Eye (tissue), 1 donor: ENCODE measurements around the gene ACOT11.
"Not testable (repeated sequence)": the region's sequence is repeated elsewhere in the genome, so short reads cannot be mapped to it uniquely, and the experiment has no call there.

Experiments
- DNase-seq: peaks from one replicate; pipeline ENCODE4 v3.0.0-alpha.2; 2015

The ACOT11 gene

DNA sequence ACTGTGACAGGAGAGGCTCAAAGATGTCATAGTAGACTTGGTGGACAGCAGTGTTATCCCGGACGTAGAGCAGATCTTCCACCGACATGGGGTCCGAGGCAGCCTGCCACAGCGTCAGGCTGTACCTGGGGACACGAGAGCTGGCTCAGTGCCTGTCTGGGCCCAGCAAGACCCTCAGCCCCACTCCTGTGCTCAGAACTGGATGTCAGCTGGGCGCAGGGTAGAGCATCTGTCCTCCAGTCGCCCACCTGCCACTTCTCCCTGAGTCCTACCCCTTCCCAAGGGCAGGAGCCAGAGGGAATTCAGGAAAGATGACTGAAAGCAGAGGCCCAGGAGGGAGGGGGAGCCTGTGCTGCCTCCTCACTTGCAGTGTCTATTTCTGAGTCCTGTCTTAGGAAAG is 63.6 kb downstream of the ACOT11 start:
- no peak for DNase-seq

DNA sequence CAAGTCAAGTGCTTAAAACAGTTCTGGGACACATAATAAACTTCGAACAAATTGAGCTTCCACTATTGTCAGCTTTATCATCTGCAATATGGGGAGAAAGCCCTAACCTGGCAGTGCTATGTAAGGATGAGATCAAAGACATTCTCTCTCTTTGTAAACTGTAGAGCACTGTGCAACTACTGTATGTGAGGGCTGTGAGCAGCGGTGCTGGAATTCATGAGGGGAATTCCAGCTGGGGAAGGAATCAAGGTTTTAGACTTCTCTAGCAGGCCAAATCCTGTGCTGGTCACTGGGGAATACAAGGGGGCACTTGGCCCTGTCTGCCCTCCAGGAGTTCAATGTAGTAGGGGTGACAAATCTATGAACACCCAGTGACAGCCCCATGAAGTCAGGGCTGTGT is 66.0 kb downstream of the ACOT11 start:
- DNase-seq: no peak

DNA sequence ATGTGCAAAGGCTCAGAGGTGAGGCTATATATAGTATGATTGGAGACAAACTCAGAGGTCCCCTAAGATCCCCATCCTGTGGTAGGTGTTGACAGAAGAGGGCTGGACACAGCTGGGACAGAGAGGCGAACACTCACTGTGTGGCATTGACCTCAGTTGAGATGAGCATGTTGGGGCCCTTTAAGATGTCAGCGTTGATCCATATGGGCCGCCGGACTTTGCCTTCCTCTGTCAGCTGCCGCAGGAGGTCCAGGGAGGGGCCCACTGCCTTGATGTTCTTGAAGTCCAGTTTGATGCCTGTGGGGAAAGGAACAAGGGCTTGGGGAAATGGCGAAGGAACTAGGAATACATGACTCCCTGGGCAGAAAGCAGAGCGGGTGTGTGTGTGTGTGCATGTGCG is 66.5 kb downstream of the ACOT11 start:
- DNase-seq: no peak

DNA sequence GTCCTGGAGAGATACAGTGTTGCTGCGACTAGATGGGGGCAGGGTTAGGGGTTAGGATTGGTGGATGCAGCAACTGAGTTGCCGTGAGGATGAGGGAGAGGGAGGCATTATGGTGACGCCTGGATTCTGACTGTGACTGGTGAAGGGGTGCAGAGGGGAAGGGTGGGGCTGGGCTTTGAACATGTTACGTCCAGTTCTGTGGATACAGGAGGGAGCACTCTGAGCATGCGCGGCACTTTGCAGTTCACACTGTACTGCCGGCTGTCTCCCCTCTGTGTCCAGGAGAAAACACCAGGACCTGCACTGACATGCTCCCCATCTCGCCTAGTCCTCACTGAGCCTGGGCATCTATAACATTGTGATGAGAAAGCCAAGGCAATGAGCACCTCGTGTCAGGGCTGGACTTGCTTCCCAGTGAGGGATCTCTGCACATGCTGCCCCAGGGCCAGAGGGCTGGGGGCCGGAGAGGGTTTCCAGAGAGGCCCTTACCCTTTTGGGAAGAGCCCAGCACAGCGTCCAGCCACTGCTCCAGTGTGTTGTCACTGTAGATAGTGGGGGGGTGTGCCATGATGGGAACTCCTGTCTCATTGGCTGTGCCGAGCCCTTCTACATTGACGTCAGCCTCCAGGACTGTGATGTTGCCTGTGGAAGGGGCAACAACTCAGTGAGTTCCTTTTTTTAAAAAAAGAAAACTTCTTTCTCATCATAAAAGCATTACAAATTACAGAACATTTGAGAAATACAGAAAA is 67.7 kb downstream of the ACOT11 start:
- no peak for DNase-seq

DNA sequence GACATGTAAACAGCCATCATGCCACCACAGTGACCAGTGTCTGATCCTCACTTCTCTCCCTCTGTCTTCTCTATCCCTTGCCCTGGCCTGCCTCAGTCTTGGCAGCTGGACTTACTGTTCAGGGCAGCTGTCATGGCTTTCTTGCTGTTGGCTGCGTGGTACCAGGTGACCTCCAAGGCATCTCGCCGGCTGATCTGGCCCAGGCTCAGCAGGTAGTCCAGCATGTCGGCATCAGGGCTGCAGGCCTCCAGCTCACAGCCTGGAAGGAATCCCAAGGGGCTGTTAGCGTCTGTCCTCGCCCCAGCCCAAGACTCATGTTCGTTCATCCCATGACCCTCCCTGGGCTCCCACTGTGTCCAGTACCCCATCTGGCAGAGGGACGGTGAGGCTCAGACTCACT is 71.7 kb downstream of the ACOT11 start:
- peak; percentile 64 for DNase-seq

DNA sequence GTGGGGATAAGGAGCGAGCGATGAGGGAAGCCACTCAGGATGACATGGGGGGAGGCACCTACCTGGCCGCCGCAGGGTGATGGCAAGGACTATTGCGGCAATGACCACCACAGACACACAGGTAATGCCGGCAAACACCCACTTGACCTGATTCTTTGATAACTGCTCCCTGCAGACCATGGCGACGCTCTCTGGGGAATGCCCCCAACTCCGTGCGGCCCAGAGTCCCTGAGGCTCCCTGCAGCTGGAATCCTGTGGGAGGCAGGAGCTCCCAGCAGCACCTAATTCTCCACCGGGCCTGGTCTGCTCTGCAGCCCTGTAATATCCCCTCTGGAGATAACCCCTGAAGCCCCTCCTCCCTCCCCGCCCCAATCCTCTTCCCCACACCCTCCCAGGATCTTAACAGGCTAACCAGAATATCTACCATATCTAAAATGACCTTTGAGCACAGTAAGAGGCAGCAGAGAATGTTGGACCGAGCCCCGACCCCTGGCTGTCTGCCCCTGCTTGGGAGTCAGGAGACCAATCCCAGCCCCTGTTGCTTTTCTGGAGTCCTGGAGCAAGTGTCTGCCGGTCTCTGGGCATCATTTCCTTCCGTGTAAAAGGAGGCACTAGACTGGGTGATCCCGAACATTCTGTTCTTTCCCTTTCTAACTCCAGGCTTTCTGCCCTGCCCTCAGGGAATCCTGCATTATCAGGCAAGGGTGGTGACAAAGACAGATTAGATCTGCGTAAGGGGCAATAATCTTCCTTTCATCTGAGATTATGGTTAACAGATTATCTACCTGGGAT is 75.4 kb downstream of the ACOT11 start, which contains the start of gene FAM151A:
TSS of gene FAM151A (minus strand) at position 310 of the 792 bp plus-strand sequence. CDS start at position 180, 130 bp downstream.
- no peak for DNase-seq

DNA sequence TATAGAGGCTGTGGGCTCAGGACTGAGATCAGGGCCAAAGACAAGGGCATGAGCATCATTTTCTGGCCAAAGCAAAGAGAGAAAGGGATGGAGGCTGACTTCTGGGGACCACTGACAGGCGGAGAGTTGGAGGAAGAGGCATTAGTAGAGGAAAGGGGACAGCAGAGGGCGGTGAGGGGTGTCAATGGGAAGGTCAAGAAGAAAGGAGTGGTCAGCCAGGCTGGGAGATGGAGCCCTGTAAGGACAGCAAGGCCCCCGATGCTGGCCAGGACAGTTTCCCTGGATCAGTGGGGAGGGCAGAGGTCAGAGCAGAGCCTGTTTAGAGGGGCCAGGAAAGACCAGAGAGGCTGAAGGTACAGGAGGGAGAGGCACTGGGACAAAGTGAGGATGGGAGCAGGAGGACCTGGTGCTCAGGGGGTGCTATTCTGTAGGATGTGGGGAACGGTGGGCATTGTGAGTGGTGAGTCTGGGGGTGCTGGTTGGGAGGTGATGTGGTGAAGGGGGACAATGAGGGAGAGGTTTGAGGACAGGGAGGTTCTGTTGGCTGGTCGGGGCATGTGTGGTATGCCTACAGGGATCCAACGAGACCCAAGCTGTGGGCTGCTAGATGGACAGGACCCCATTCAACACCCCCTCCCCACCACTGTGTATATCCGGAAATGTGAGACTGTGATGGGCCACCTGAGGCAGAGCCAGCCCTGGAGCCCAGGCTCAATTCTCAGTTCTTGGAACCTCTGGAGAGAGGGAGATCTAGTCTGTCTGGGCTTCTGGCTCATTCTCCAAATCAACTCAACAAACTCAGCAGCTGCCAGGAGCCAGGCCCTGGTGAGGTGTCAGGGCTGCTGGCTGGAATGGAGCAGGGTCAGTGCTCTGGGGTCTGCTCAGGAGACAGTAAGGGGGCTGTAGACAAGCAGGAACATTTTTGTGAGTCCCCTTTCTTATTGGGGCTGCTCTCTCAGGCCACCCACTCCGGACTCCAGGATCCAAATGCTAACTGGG is 76.7 kb downstream of the ACOT11 start:
- no peak for DNase-seq

DNA sequence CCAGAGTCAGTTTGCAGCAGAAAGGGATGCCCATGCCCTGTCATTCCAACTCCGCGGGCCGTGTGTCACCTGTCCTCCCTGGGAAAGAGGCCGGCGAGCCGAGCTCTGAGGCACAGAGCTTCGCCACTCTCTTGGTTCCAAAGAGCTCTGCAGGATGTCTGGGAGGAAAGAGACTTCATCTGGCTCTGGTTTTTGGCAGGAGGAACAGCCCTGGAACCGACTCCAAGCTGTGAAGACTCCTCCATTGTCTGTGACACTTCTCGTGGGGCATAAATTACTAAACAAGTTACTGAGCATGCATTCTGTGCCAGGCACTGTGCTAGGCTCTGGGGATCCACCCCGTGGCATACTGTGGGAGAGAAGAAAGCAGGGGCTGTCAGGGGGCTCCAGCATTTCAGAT is 79.2 kb downstream of the ACOT11 start:
- DNase-seq: no peak

DNA sequence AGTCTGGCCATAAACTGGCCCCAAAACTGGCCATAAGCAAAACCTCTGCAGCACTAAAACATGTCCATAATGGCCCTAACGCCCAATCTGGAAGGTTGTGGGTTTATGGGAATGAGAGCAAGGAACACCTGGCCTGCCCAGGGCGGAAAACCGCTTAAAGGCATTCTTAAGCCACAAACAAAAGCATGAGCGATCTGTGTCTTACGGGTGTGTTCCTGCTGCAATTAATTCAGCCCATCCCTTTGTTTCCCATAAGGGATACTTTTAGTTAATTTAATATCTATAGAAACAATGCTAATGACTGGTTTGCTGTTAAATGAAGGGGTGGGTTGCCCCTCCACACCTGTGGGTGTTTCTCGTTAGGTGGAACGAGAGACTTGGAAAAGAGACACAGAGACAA is 87.8 kb downstream of the ACOT11 start:
- not testable (repeated sequence) for DNase-seq

DNA sequence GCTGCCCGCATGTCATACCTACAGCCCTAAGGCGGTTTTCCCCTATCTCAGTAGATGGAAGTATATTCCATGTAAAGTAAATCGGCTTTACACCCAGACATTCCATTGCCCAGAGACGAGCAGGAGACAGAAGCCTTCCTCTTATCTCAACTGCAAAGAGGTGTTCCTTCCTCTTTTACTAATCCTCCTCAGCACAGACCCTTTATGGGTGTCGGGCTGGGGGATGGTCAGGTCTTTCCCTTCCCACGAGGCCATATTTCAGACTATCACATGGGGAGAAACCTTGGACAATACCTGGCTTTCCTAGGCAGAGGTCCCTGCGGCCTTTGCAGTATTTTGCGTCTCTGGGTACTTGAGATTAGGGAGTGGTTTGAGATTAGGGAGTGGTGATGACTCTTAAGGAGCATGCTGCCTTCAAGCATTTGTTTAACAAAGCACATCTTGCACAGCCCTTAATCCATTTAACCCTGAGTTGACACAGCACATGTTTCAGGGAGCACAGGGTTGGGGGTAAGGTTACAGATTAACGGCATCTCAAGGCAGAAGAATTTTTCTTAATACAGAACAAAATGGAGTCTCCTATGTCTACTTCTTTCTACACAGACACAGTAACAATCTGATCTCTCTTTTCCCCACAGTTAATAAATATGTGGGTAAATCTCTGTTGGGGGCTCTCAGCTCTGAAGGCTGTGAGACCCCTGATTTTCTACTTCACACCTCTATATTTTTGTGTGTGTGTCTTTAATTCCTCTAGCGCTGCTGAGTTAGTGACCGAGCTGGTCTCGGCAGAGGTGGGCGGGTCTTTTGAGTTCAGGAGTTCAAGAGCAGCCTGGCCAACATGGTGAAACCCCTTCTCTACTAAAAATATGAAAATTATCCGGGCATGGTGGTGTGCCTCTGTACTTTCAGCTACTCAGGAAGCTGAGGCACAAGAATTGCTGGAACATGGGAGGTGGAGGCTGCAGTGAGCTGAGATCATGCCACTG is 88.7 kb downstream of the ACOT11 start:
- not testable (repeated sequence) for DNase-seq

DNA sequence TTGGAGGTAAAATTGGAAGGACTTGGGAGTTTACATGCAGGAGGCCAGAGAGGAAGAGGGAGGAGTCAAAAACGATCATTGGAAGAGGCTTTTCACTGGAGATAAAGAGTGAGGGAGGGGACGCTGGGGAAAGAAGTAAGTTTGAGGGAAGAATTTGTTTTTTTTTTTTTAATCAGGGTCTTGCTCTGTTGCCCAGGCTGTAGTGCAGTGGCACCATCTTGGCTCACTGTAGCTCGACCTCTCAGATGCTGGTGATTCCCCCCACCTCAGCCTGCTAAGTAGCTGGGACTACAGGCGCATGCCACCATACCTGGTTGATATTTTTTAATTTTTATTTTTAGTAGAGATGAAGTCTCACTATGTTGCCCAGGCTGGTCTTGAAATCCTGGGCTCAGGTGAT is 92.3 kb downstream of the ACOT11 start:
- DNase-seq: no peak

DNA sequence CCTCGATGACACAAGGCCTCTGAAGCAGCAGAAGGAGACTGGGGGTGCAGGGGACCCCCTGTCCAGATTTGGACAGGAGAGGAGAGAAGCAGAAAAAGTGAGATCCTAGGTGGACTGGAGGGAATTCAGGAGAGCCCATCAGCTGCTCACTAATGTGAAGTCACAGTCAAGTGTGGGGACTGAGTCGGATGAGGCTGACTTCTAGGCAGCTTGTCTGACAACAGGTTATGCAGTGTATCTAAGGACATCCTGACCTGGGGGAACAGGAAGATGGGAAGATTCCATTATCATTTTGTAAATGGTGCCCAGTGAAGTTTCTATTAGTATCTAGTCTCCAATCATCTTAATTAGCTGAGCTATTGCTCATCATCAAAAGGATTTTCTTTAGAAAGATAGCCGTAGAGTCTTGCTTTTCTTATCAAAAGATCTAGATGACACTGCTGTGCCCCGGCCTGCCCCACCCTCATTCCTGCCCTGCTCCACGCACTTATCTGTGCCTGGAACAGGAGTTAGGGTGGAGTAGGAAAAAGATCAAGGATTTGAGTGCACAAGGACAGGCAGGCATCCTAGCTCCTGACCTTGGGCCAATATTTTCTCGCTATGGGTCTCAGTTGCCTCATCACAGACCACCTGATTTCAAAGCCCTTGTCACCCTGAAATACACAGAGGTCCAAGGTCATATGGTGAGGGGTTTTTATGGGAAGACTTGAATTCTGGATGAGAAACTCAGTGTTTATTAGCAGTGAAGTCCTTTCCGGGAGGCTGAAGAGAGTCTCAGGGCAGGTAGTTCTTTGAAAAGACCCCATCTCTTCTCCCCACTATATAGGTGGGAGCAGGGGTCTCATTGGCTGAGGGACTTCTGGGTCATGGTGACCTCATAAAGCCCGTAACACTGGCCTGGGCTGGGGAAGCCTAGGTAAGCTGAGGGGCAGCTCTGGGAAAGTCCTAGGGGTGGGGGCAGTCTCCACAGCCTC is 93.1 kb downstream of the ACOT11 start, which contains the start of gene MROH7:
TSS of gene MROH7 (plus strand) at position 924 of the 974 bp plus-strand sequence. CDS start 11,141 bp downstream, outside the sequence.
- DNase-seq: no peak

DNA sequence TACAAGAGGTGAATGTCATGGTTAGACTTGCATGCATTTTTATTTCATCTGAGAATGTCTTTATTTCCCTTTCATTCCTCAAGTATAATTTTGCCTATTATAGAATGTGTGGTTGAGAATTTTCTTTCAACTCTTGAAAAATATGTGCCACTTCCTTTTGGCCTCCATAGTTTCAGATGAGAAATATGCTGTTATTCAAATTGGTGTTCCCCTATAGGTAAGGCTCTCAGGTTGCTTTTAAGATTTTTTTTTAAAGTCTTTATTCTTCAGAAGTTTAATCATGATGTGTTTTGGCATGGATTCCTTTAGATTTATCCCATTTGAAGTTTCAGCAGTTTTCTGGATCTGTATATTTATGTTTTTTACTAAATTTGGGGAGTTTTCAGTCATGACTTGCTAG is 95.7 kb downstream of the ACOT11 start:
- DNase-seq: no peak

DNA sequence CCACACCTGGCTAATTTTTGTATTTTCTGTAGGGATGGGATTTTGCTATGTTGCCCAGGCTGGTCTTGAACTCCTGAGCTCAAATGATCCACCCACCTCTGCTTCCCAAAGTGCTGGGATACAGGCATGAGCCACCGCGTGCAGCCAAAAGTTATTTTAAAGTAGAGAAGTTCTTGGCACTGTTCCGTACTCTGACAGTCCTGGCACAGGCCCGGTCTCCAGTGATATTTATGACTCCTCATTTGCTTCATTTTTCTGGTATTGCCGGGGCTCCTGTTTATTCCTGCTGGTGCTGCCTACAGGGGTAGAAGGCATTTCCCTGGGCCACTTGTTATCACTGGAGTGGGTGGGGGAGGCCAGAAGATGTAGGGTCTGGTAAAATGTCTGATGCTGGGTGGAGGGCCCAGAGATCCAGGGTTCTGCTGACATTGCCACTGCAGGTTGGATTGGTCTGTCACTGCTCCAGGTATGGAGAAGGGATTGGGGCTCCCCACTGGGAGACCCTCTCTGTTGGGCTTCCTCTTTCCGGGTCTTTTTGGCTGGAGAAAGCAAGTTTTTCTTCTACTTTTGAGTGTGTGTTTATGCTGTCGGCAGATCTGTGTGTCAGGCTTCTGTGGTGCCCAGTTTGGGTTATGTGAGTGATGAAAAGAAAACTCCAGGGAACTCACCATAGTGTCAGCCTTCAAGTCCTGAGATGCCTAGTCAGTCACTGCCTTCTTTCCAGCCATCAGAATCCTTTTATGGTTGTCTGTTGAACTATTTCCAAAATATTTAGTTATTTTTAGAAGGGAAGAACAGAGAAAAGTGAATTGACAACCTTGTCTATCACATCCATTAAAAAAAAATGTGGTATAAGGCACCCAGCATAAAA is 98.0 kb downstream of the ACOT11 start:
- DNase-seq: no peak

DNA sequence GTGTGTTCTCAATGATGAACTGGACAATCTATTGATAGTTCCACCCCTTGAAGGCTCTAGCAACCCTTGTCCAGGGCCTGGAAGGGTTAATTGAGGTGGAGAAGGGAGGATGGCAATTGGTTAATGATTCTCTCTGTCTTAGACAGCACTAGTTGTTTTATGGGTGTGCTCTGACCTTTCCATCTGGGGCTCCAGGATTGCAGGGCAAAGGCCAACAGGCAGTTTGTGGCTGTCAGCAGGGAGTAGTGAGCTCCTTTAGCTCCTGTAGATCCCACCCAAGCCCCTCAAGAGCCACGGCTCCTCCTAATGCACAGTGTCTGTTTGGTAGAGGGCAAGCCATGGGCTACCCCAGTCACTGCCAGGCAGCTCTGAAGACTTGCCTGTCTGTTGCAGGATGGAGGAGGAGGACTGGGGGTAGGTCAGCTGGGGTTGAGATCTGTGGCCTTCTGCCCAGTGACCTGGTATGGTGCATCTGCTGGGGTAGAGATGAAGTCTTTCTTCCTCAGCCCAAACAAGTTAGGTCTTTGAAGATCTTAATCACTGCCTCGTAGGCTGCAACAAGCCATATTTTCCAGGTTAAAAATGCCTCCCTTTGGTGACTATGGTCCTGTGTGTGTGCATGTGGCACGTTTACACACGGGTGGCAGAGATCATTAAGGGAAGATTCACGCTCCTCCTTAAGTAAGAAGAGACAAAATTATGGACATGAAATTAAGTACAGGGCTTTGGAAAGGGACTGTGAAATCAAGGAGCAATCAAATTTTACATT is 101.3 kb downstream of the ACOT11 start:
- DNase-seq: no peak

DNA sequence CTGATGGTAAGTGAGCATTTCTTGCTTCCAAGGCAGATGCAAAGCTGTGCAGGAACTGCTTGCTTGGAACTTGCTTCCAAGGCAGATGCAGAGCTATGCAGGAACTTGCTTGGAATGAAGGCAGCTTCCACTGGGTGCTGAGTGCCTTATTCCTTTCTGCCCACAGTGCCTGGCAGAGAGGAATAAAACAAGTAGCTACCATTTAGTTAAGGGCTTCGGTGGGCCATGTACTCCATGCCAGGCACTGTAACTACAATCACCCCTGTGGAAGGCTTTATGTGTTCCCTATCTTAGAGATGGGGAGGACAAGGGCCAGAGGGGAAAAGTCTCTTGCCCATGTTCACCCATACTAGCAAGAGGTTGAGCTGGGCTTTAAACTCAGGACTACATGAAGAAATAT is 101.9 kb downstream of the ACOT11 start:
- no peak for DNase-seq

DNA sequence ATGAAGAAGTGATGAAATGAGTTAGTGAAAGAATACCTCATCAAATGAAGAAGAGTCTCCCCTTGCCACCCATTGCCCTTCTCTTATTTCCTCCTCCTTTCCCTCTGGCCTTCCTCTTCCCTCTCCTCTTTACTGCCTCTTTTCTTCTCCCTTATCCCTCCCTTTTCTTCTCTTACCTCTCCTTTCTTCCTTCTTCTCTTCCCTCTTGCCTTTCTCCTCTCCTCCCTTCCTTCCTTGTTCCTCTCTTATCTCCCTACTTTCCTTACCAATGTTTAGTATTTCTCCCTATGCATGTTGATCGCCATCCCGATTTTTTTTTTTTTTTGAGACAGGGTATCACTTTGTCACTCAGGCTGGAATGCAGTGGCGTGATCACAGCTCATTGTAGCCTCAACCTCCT is 102.4 kb downstream of the ACOT11 start:
- no peak for DNase-seq

DNA sequence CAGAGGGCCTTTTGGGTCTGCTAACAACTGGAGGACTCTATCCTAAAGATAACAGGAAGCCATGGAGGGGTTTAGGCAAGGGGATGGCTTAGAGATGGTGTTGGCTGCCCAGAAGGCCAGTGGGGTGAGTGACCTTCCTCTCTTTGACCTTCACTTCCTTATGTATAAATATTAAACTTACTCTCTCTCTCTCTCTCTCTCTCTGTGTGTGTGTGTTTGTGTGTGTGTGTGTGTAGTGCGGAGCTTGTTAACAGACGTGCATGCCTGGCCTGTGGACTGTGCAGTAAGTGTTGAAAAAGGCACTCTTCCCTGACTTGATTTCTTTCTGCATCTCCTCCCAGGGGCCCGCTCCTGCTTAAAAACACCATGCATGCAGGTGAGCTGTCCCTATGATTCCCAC is 103.6 kb downstream of the ACOT11 start:
- no peak for DNase-seq
